HG03442 (cell line): ENCODE data around the gene HIBCH.
"Not testable (repeated sequence)": the region's sequence is repeated elsewhere in the genome, so short reads cannot be mapped to it uniquely, and the experiment has no call there.

Experiments
- ATAC-seq: cut with Tn5 transposase; IDR thresholded peaks from one replicate; pipeline ENCODE4 v1.9.1; 2021; ENCODE audit warnings: mild to moderate bottlenecking, moderate library complexity; ENCODE audit not compliant: unreplicated experiment

The HIBCH gene

GRCh38 chr2:190254063-190254850 is 65.4 kb downstream of the HIBCH start:
- no peak for ATAC-seq

GRCh38 chr2:190250421-190250820 is 69.2 kb downstream of the HIBCH start:
- ATAC-seq: no peak

- no peak for ATAC-seq
These were observed 84.0 kb downstream of the HIBCH start for GRCh38 chr2:190235551-190236075.

- ATAC-seq: no peak
These were observed 84.5 kb downstream of the HIBCH start for GRCh38 chr2:190235101-190235500.

- ATAC-seq: not testable (repeated sequence)
These were observed 95.6 kb downstream of the HIBCH start for GRCh38 chr2:190223989-190224388.

GRCh38 chr2:190222745-190223144 is 96.9 kb downstream of the HIBCH start:
- ATAC-seq: not testable (repeated sequence)

GRCh38 chr2:190221429-190221828 is 98.2 kb downstream of the HIBCH start:
- no peak for ATAC-seq

- ATAC-seq: no peak
These were observed 100.4 kb downstream of the HIBCH start for GRCh38 chr2:190219186-190219585.

- ATAC-seq: no peak
These were observed 102.0 kb downstream of the HIBCH start for GRCh38 chr2:190217616-190218015.

GRCh38 chr2:190216829-190217228 is 102.8 kb downstream of the HIBCH start:
- no peak for ATAC-seq

- ATAC-seq: no peak
These were observed 104.0 kb downstream of the HIBCH start for GRCh38 chr2:190215620-190216019.

GRCh38 chr2:190214426-190215194 is 105.0 kb downstream of the HIBCH start:
- ATAC-seq: no peak

- ATAC-seq: no peak
These were observed 105.9 kb downstream of the HIBCH start for GRCh38 chr2:190213441-190214335.

- no peak for ATAC-seq
These were observed 109.2 kb downstream of the HIBCH start for GRCh38 chr2:190210471-190210870.

- ATAC-seq: no peak
These were observed 110.1 kb downstream of the HIBCH start for GRCh38 chr2:190209559-190209958.

GRCh38 chr2:190207930-190208329 is 111.7 kb downstream of the HIBCH start:
- ATAC-seq: no peak

GRCh38 chr2:190205657-190206056 is 114.0 kb downstream of the HIBCH start:
- no peak for ATAC-seq

- ATAC-seq: no peak
These were observed 117.0 kb downstream of the HIBCH start for GRCh38 chr2:190202604-190203003.

- ATAC-seq: no peak
These were observed 117.6 kb downstream of the HIBCH start for GRCh38 chr2:190202018-190202417.

GRCh38 chr2:190200603-190201002 is 119.0 kb downstream of the HIBCH start:
- ATAC-seq: no peak

- no peak for ATAC-seq
These were observed 120.1 kb downstream of the HIBCH start for GRCh38 chr2:190199530-190199929.
